Measurements from ENCODE around the gene TRPV4.

TRPV4 gene

DNA sequence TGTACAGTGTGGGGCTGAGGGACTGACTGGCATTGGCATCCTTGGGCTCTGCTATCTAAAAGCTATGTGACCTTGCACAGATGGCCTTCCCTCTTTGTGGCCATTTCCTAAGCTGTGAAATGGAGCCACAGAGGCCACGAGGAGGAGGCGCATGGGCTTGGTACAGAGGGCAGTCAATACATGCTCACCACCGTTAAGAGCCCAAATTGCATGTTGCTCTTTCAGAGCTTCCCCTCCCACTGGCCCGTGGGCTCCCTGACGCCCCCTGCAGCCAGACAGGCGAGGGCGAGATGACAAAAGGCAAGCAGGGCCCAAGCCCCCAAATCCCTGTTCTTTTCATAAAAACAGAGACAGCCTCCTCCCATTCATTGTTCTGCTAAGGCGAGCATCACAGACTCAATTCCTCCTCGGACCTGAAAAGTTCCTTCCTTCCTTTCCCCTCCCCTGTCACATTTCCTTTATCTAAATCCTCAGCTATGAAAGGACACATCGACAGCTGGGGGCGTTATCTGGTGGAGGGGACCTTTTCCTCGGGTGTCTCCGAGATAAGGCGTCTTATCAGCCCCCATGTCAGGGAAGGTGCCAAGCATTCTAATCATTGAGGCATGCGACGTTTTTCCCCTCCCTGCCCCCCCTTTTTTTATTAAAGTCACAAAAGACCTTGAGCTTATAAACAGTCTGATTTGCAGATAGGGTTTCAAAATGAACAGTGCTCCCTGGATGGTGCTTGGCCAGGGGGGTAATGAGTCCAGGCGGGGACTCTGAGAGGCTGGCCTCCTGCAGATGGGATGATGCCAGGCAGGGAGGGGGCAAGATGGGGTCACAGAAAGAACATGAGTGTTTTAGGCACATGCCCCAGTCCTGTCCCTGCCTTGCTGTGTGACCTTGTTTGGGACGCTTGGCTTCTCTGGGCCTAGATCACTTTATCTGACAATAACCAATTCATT, 93.2 kb downstream of the TRPV4 start:
- DNase-seq (ENCODE audit: low spot score): no peak

DNA sequence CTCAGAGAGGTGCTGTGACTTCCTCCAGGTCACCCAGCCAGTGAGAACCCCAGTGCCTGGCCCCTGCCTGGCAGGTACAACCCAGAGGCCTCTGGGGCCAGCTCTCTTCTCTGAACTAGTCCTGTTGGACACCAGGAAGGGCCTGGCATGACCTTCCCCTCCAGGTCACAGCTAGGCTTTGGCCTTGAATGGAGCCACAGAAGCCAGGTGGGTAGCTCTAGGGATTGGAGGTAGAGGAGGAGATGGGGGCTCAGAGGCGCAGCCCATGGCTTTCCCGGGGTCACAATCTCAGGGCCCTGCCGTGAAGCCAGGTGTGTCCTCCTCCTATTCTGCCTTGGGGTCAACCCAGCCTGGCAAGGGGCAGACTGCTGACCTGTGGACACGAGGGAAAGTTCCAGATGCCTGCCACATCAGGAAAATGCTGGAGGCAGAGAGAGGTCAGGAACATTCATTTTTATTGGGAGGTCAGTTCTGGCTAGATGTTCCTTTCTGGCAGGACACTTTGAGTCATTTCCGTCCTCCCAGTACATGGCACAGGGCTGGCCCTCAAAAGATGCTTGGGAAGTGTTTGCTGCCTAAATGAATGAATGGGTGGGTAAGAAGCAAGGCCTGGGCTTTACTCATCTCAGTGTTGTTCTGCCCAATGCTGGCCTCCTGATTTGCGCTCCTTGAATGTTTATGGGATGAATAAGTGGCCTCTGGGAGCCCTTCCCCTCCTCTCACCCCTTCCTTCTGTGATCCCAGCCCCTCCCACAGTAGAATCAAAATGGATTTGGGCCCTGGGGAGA, 94.1 kb downstream of the TRPV4 start:
- no peak for DNase-seq (ENCODE audit: low spot score)

DNA sequence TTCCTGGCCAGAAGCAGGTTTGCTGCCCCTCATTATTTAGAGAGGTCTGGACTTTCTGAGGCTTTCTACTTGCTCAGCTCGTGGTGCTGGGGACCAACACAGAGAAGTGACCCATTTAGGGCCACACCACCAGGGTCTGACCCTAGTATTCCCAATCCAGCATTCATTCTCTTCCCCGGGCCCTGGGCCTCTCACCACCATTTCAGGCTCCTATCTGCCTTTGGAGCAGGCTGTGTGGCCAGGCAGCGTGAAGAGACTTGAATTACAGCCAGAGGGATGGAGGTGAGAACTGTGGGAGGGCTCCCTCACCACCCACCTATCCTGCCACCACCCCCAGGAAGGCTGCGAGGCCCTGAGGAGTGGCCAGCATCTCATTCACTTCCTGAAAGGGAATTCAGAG, 95.0 kb downstream of the TRPV4 start:
- DNase-seq (ENCODE audit: low spot score): no peak

DNA sequence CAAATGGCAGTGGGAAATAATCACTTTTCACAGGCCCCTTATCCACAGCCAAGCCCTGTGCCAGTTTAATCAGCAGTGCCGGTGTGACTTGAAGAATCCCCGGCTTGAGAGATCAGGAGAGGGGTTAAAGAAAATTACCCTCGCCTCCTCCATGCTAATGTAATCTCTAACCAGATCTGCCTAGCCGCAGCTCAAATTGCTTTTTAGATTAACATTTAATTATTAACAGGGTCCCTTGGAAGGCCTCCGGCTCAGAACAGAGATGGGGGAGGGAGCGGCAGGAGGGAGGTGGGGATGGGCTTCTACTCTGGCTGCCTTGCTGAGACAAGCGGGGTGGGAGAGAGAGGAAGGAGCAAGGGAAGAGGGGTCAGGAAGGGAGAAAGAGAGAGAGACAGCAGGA, 95.6 kb downstream of the TRPV4 start:
- DNase-seq (ENCODE audit: low spot score): no peak

DNA sequence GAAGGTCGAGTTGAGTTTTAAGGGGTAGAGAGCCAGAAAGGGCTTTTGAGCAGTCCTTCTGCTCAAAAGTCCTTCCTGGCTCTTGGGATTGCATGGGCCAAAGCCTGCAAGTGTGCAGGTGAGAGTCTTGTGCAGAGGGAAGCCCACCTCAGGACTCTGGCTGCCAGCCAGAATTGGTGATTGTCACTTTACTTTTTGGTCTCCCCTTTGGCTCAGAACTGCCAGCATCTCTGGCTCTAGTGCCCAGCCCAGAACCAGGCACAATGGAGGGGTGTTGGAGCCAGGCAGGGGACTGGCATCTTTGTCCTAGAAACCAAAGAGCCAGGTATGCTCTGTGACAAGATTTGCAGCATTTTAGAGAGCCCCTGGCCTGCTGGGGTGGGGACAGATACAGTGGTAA, 96.1 kb downstream of the TRPV4 start:
- DNase-seq (ENCODE audit: low spot score): no peak

DNA sequence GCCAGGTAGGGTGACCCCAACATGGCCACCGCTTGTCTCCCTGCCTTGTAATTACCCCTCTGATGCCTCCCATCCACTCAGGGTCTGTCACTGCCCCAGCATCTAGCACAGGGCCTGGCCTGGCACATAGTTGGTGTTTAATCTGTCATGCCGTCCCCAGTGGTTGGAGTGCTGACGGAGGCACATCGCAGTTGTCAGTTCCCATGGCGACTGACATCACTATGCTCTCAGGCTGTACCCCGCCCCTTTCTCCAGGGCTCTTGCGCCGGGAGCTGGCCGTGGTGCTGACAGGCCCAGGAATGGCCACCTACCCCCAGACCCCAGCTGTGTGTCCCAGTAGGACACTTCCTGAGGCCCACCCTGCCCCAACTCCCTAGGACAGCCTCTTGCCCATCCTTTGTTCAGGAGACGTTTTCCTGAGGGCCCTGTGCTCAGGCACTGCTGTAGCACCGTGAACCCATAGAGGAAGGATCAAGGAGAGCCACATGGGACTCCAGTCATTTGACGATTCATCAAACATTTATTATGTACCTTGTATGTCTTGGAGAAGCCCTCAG, 96.6 kb downstream of the TRPV4 start:
- no peak for DNase-seq (ENCODE audit: low spot score)

DNA sequence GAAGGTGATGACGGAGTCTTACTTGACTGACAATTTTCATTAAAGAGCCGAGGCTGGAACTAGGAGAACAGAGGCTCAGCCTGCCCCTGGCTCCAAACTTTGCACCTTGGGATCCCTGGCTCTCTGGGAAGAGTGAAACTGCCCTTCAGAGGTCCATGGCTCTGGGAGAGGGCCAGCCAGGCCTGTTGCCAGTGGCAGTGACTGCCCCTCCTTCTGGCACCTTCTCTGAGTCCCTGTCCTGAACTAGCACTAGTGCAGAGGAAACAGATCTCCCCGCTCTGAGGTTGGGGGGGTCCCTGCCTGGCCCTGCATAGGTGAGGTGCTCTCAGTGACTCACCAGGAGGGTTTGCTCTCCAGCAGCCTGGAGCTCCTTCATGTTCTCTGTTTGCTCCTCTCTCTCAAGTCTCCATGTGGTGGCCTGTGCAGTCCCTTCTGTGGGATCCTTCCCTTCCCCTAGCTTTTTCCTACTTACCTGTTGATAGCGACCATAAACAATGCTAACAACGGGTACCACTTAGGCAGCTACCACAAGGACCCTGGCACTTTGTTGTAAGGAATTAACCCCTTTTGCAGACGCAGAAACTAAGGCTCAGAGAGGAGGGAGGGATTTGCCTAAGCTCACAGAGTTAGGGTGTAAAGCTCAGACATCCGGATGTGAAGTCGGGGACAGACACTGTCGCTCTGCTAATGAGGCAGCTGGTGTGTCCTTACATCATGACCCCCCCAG, 97.2 kb downstream of the TRPV4 start:
- DNase-seq (ENCODE audit: low spot score): no peak

DNA sequence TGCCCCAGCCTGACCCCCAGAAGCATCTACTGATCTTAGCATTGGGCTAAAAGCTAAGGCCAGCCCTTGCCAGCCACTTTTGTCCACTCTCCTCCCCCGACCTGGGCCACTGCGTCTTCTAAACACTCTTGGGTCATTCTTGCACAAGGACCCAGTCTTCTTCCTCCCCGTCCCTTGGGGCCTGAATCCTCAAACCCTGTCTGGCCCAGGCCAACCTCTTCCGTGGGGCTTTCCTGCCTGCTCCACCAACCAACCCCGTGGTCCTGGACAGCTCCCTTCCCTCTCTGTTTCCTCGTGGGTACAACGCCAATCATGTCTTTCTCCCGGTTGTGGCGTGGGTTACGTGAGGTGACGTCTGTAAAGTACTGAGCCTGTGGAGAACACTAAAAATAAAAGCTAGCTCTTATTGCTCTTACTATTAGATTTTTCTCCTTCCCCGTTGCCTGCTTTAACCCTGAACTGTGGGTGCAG, 98.1 kb downstream of the TRPV4 start:
- DNase-seq (ENCODE audit: low spot score): no peak

DNA sequence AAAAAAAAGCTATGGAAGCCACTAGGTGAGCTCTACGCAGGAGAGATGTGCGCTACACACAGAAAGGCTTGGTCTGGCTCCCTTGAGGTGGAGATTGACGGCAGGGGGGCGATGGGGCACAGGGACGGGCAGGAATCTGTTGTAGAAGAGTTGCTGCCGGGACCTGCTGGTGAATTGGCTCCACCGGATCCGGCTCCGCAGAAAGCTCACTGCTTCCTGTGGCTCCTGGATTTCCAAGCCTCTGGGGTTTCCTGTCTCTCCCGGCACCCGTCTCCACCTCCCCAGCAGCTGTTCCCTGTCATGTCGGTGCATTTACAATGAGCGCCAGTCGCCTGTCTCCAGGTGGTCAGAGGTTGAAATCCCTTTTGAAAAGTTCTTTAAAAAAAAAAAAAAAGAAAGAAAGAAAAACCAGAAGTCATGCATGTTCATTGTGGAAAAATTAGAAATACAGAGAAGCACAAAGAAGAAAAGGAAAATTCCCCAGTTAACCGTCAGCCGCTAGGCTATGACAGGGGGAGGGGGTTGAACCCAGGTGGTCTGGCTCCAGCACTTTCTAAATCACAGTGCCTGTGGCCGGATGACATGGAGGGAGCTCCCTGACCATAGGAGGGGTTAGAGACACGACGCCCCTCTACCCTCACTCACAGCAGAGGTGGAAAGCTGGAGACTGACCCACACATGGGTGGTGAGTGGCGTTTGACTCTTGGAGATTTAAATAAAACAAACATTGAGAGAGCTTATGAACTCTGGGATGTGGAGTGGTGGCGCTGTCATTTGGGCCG, 98.8 kb downstream of the TRPV4 start:
- no peak for DNase-seq (ENCODE audit: low spot score)
